CD4-positive, alpha-beta T cell treated with Interleukin-15 for 4 hours (primary cell): Measurements from ENCODE around the gene SPDYE16.
"Not testable (repeated sequence)": the region's sequence is repeated elsewhere in the genome, so short reads cannot be mapped to it uniquely, and the experiment has no call there.

Experiments used
- DNase-seq: peaks from one replicate; pipeline ENCODE4 v3.0.0-alpha.2; 2020; ENCODE audit warnings: low spot score

SPDYE16 gene

GRCh38 chr7:76543197-76543596 lies at the start of gene SPDYE16:
TSS of gene SPDYE16 (minus strand) at chr7:76543297. CDS start at chr7:76541459, 1,838 bp downstream.
- not testable (repeated sequence) for DNase-seq

GRCh38 chr7:76592694-76593093 lies 49.6 kb upstream of the SPDYE16 start:
- DNase-seq = not testable (repeated sequence)

- DNase-seq = not testable (repeated sequence)
Observed at GRCh38 chr7:76591602-76592304, 48.7 kb upstream of the SPDYE16 start.

GRCh38 chr7:76591033-76591432 lies 47.9 kb upstream of the SPDYE16 start:
- DNase-seq = not testable (repeated sequence)

GRCh38 chr7:76588586-76588985 lies 45.5 kb upstream of the SPDYE16 start:
- DNase-seq = not testable (repeated sequence)

- DNase-seq = not testable (repeated sequence)
Observed at GRCh38 chr7:76586585-76587315, 43.7 kb upstream of the SPDYE16 start.

GRCh38 chr7:76583636-76584281 lies 40.7 kb upstream of the SPDYE16 start:
- DNase-seq = not testable (repeated sequence)

- peak; percentile 2 for DNase-seq
Observed at GRCh38 chr7:76582848-76583631, 39.9 kb upstream of the SPDYE16 start.

GRCh38 chr7:76575919-76576655 lies 33.0 kb upstream of the SPDYE16 start:
- not testable (repeated sequence) for DNase-seq

- not testable (repeated sequence) for DNase-seq
Observed at GRCh38 chr7:76575431-76575830, 32.3 kb upstream of the SPDYE16 start.

GRCh38 chr7:76572296-76572695 lies 29.2 kb upstream of the SPDYE16 start:
- DNase-seq = not testable (repeated sequence)

- not testable (repeated sequence) for DNase-seq
Observed at GRCh38 chr7:76570324-76570775, 27.3 kb upstream of the SPDYE16 start.

- DNase-seq = not testable (repeated sequence)
Observed at GRCh38 chr7:76568742-76569141, 25.6 kb upstream of the SPDYE16 start.

GRCh38 chr7:76567753-76568152 lies 24.7 kb upstream of the SPDYE16 start:
- not testable (repeated sequence) for DNase-seq

GRCh38 chr7:76567311-76567710 lies 24.2 kb upstream of the SPDYE16 start:
- not testable (repeated sequence) for DNase-seq

- not testable (repeated sequence) for DNase-seq
Observed at GRCh38 chr7:76565001-76565400, 21.9 kb upstream of the SPDYE16 start.

GRCh38 chr7:76561342-76561741 lies 18.2 kb upstream of the SPDYE16 start:
- DNase-seq = not testable (repeated sequence)

GRCh38 chr7:76560157-76560556 lies 17.1 kb upstream of the SPDYE16 start:
- DNase-seq = not testable (repeated sequence)

- DNase-seq = not testable (repeated sequence)
Observed at GRCh38 chr7:76559685-76560084, 16.6 kb upstream of the SPDYE16 start.

- not testable (repeated sequence) for DNase-seq
Observed at GRCh38 chr7:76551992-76552391, 8.9 kb upstream of the SPDYE16 start.

GRCh38 chr7:76549855-76550248 lies 6.8 kb upstream of the SPDYE16 start:
- DNase-seq = not testable (repeated sequence)
